ENCODE results near the gene SNTB2. TPM values are rescaled to one million over a fixed set of nuclear protein-coding genes. Genes with fewer than 3 reads are reported as not detected.

Gene SNTB2
- total and polyA plus RNA-seq, 4 donors, result 2.1 to 7.8 (median 4.1) TPM

DNA sequence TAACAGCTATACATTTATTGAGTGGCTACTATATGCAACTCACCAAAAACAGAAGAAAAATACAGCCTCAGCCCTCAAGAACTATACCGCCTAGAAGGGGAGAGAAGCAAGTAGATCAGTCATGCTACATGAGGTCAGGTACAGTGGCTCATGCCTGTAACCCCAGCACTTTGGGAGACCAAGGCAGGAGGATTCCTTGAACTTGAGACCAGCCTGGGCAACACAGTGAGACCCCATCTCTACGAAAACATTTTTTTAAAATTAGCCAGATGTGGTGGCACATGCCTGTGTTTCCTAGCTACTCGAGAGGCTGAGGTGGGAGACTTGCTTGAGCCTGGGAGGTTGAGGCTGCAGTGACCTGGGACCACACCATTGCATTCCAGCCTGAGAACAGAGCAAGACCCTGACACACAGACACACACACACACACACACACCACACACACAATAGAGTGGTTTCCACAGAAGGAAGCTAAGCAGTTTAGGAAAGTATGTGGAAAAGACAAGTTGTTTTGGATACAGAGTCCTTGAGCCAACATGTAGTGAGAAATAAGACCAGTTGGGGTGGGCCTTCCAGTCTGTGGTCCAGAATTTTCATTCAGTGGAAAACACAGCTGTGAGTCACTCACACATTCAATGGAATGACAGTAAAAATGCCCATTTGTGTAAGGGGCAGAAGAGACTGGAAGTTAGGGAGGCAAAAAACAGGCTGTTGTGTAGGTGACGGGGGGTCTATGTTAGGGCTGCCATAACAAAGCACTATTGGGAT, 10.7 kb upstream of the SNTB2 start:
- H3K9me3 ChIP-seq (ENCODE audit: control insufficient read depth in 4 of 4, low read length in 3 of 4), result no peaks in the 10 kb centered on the region
- no peak for DNase-seq (ENCODE audit: low spot score)
- no peaks in the 10 kb centered on the region for H3K36me3 ChIP-seq (ENCODE audit: control insufficient read depth in 4 of 4, insufficient read depth in 3 of 4, low read depth in 1 of 4, low read length in 3 of 4)
- TF ChIP-seq, protein P1, sequence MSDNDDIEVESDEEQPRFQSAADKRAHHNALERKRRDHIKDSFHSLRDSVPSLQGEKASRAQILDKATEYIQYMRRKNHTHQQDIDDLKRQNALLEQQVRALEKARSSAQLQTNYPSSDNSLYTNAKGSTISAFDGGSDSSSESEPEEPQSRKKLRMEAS (IDR thresholded peaks at IDR 0.05), result no peak
- TF ChIP-seq NR2F2 (IDR thresholded peaks at IDR 0.05) (no peak), REST (IDR thresholded peaks at IDR 0.05) (no peak), RAD21 (IDR thresholded peaks at IDR 0.05) (no peak), TAF1 (conservative IDR thresholded peaks at IDR 0.05) (no peak), FOXA2 (IDR thresholded peaks at IDR 0.05) (no peak), GABPA (IDR thresholded peaks at IDR 0.05 in 1 of 2, conservative IDR thresholded peaks at IDR 0.05 in 1 of 2) (no peak), EGR1 (IDR thresholded peaks at IDR 0.05; ENCODE audit: low read depth in 2 of 2) (no peak), SP1 (IDR thresholded peaks at IDR 0.05) (no peak), HNF4G (IDR thresholded peaks at IDR 0.05) (no peak), YY1 (IDR thresholded peaks at IDR 0.05) (no peak), HNF4A (conservative IDR thresholded peaks at IDR 0.05) (no peak), RXRA (IDR thresholded peaks at IDR 0.05) (no peak), FOXA1 (IDR thresholded peaks at IDR 0.05) (no peak), JUND (IDR thresholded peaks at IDR 0.05) (no peak)
- TF ChIP-seq, protein P2, sequence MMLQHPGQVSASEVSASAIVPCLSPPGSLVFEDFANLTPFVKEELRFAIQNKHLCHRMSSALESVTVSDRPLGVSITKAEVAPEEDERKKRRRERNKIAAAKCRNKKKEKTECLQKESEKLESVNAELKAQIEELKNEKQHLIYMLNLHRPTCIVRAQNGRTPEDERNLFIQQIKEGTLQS (IDR thresholded peaks at IDR 0.05), result no peak
- TF ChIP-seq, protein P3, sequence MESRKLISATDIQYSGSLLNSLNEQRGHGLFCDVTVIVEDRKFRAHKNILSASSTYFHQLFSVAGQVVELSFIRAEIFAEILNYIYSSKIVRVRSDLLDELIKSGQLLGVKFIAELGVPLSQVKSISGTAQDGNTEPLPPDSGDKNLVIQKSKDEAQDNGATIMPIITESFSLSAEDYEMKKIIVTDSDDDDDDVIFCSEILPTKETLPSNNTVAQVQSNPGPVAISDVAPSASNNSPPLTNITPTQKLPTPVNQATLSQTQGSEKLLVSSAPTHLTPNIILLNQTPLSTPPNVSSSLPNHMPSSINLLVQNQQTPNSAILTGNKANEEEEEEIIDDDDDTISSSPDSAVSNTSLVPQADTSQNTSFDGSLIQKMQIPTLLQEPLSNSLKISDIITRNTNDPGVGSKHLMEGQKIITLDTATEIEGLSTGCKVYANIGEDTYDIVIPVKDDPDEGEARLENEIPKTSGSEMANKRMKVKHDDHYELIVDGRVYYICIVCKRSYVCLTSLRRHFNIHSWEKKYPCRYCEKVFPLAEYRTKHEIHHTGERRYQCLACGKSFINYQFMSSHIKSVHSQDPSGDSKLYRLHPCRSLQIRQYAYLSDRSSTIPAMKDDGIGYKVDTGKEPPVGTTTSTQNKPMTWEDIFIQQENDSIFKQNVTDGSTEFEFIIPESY (IDR thresholded peaks at IDR 0.05), result no peak
- WGBS, result 95% methylated on average over 4 of the region's 4 CpGs
- no peak overlapping the region for H3K4me3 ChIP-seq (ENCODE audit: low read depth in 1 of 3, low read length in 3 of 3)
- H3K9ac ChIP-seq (ENCODE audit: low read depth in 1 of 2, low read length in 2 of 2), result no peak overlapping the region
- H3K4me1 ChIP-seq (ENCODE audit: control insufficient read depth in 4 of 4, insufficient read depth in 4 of 4, low read length in 3 of 4), result no peaks in the 10 kb centered on the region
- no peak overlapping the region for H3K27ac ChIP-seq (ENCODE audit: low read depth in 1 of 2, low read length in 2 of 2)
- no peaks in the 10 kb centered on the region for H3K27me3 ChIP-seq (ENCODE audit: control insufficient read depth in 4 of 4, insufficient read depth in 4 of 4, low read length in 3 of 4)

DNA sequence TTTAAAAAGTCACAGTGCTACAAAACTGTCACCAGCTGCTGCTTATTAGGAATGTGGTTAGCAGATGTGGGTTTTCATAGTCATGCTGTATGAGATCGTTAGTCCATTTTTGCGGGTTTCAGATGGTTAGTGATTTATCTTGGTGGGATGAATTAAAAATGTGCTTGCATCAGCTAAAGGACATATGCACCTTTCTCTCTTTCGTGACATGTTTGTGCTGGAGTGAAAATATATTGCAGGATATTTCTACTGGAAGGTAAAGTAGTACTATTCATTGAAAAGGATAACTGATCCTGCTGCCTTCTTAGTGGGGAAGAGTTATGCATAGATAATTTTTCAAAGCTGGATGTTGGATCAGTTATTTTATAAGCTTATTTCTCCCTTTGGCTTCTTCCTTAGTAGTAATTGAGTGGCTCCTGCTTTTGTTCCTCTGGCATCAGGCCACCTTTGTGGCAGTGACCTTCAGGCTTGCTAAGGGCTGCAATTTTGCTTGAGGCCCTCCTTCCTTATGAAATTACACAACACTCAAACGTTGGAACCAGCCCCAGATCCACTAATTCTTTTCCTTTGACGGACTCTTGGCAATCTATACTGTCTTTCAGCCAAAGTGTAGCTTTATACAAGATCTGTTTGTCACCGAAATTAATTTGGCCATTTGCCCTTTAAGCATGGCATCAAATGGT, 7.5 kb upstream of the SNTB2 start:
- no peak overlapping the region for H3K27ac ChIP-seq (ENCODE audit: low read depth in 1 of 2, low read length in 2 of 2)
- TF ChIP-seq REST (IDR thresholded peaks at IDR 0.05) (no peak), RXRA (IDR thresholded peaks at IDR 0.05) (peak in 1 of 2 donors; percentile 9), GABPA (IDR thresholded peaks at IDR 0.05 in 1 of 2, conservative IDR thresholded peaks at IDR 0.05 in 1 of 2) (no peak), HNF4A (conservative IDR thresholded peaks at IDR 0.05) (no peak), SP1 (IDR thresholded peaks at IDR 0.05) (peak; percentile 20)
- TF ChIP-seq, protein P4, sequence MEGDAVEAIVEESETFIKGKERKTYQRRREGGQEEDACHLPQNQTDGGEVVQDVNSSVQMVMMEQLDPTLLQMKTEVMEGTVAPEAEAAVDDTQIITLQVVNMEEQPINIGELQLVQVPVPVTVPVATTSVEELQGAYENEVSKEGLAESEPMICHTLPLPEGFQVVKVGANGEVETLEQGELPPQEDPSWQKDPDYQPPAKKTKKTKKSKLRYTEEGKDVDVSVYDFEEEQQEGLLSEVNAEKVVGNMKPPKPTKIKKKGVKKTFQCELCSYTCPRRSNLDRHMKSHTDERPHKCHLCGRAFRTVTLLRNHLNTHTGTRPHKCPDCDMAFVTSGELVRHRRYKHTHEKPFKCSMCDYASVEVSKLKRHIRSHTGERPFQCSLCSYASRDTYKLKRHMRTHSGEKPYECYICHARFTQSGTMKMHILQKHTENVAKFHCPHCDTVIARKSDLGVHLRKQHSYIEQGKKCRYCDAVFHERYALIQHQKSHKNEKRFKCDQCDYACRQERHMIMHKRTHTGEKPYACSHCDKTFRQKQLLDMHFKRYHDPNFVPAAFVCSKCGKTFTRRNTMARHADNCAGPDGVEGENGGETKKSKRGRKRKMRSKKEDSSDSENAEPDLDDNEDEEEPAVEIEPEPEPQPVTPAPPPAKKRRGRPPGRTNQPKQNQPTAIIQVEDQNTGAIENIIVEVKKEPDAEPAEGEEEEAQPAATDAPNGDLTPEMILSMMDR (IDR thresholded peaks at IDR 0.05; ENCODE audit: low read depth, low read length, missing input control), result no peak
- TF ChIP-seq, protein P2 (IDR thresholded peaks at IDR 0.05), result no peak

More for the DNA sequence above, 7.5 kb upstream of the SNTB2 start:
- WGBS, result 40% methylated on average over 6 of the region's 6 CpGs
- H3K4me1 ChIP-seq (ENCODE audit: control insufficient read depth in 4 of 4, insufficient read depth in 4 of 4, low read length in 3 of 4), result no peaks in the 10 kb centered on the region
- H3K4me3 ChIP-seq (ENCODE audit: low read depth in 1 of 3, low read length in 3 of 3), result no peak overlapping the region
- no peaks in the 10 kb centered on the region for H3K27me3 ChIP-seq (ENCODE audit: control insufficient read depth in 4 of 4, insufficient read depth in 4 of 4, low read length in 3 of 4)
- no peak for DNase-seq (ENCODE audit: low spot score)
- no peaks in the 10 kb centered on the region for H3K9me3 ChIP-seq (ENCODE audit: control insufficient read depth in 4 of 4, low read length in 3 of 4)
- no peak overlapping the region for H3K9ac ChIP-seq (ENCODE audit: low read depth in 1 of 2, low read length in 2 of 2)
- H3K36me3 ChIP-seq (ENCODE audit: control insufficient read depth in 4 of 4, insufficient read depth in 3 of 4, low read depth in 1 of 4, low read length in 3 of 4), result no peaks in the 10 kb centered on the region

Data from liver (tissue), 9 donors.